ENCODE data around the gene IGF2R.

DNA sequence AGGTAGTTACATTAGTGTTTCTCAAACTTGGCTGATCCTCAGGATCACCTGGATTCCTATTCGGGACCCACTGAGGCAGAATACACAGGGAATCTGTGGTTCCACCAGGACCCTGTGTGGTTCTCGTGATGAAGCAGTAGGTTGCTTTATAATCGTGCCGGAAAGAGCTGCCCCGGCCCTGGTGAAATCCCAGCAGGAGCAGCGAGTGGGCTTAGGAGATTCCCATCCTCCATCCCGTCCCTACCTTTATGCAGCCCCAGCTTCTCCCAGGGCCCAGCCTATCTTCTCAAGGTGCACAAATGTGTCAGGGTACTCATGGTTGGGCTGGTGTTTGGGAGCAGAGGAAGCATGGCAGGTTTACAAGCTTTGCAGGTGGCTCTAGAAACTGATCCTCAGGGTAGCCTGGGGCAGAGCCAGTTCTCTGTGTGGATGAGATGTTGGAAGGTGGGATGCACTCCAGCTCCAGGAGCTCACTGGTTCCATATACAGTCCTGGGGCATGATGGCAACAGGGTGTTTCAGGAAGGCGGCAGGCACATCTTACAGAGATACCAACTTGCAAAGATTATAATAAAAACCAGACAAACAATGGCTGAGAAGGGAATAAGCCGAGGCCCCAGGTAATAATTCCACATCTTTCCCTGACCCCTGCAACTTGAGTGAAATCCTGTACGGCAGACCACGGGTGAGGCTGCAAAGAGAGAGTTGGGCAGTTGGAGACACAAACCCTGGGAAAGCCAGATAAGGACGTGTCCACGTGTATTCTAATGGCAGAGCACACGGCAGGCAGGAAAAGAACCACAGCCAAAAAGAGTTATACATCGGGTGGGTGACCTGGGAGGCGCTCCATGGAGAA lies 158.6 kb downstream of the IGF2R start:
- TF ChIP-seq, protein P1, sequence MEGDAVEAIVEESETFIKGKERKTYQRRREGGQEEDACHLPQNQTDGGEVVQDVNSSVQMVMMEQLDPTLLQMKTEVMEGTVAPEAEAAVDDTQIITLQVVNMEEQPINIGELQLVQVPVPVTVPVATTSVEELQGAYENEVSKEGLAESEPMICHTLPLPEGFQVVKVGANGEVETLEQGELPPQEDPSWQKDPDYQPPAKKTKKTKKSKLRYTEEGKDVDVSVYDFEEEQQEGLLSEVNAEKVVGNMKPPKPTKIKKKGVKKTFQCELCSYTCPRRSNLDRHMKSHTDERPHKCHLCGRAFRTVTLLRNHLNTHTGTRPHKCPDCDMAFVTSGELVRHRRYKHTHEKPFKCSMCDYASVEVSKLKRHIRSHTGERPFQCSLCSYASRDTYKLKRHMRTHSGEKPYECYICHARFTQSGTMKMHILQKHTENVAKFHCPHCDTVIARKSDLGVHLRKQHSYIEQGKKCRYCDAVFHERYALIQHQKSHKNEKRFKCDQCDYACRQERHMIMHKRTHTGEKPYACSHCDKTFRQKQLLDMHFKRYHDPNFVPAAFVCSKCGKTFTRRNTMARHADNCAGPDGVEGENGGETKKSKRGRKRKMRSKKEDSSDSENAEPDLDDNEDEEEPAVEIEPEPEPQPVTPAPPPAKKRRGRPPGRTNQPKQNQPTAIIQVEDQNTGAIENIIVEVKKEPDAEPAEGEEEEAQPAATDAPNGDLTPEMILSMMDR (IDR thresholded peaks at IDR 0.05): no peak
- TF ChIP-seq POLR2AphosphoS5 (IDR thresholded peaks at IDR 0.05): no peak
- TF ChIP-seq POLR2A (IDR thresholded peaks at IDR 0.05): no peak

Measured in breast epithelium (tissue), 3 donors.